Smooth muscle cell (in vitro differentiated cells): Measurements from ENCODE around the gene CYBC1. TPM values are rescaled to one million over a fixed set of nuclear protein-coding genes. Genes with fewer than 3 reads are reported as not detected.

Experiments used
- DNase-seq: peaks from one replicate; lab custom pipeline; 2025; ENCODE audit not compliant: unreplicated experiment; lab: John Stamatoyannopoulos, UW
- H2AFZ ChIP-seq: fragments of 200-600 bp; sonication (generic); 2 replicates; pipeline ENCODE4 v1.6.0; 2016; ENCODE audit warnings: antibody characterized with exemption, low read depth, mild to moderate bottlenecking
- H3F3A ChIP-seq: fragments of 200-600 bp; sonication (generic); 2 replicates; pipeline ENCODE4 v1.6.0; 2017; ENCODE audit warnings: antibody characterized with exemption, low read depth
- H3K27ac ChIP-seq: fragments of 200-600 bp; sonication (generic); 2 replicates; pipeline ENCODE4 v1.5.1; 2016; ENCODE audit warnings: low read depth, mild to moderate bottlenecking
- H3K27me3 ChIP-seq: fragments of 200-600 bp; sonication (generic); 2 replicates; pipeline ENCODE4 v1.6.1; 2016; ENCODE audit warnings: low read depth, mild to moderate bottlenecking
- H3K36me3 ChIP-seq: fragments of 200-600 bp; sonication (generic); 2 replicates; pipeline ENCODE4 v1.5.1; 2016; ENCODE audit warnings: low read depth
- H3K4me1 ChIP-seq: fragments of 200-600 bp; sonication (generic); 2 replicates; pipeline ENCODE4 v1.5.1; 2016; ENCODE audit warnings: low read depth
- H3K4me2 ChIP-seq: fragments of 200-600 bp; sonication (generic); 2 replicates; pipeline ENCODE4 v1.6.0; 2016; ENCODE audit warnings: mild to moderate bottlenecking
- H3K4me3 ChIP-seq: fragments of 200-600 bp; sonication (generic); 2 replicates; pipeline ENCODE4 v1.5.1; 2016; ENCODE audit warnings: mild to moderate bottlenecking
- H3K79me2 ChIP-seq: fragments of 200-600 bp; sonication (generic); 2 replicates; pipeline ENCODE4 v1.6.0; 2016; ENCODE audit warnings: low read depth, mild to moderate bottlenecking
- H3K9ac ChIP-seq: fragments of 200-600 bp; sonication (generic); 2 replicates; pipeline ENCODE4 v1.6.0; 2016; ENCODE audit warnings: low read depth
- H3K9me3 ChIP-seq: fragments of 200-600 bp; sonication (generic); replicated peaks from 2 replicates; pipeline ENCODE4 v1.5.1; 2016; ENCODE audit warnings: low read depth
- H4K20me1 ChIP-seq: fragments of 200-600 bp; sonication (generic); 2 replicates; pipeline ENCODE4 v1.6.0; 2016; ENCODE audit warnings: low read depth
- WGBS: methylation state at CpG from one replicate; pipeline ENCODE4 v1.1.7; 2016; ENCODE audit warnings: low lambda C conversion rate; 5-methylcytosine and 5-hydroxymethylcytosine counted together
- polyA plus RNA-seq: library from polyadenylated mRNA; unstranded; fragments of >200 nt; fragmentation: Nextera tagmentation; extraction: Ambion mirVana; gene quantifications from 2 replicates; pipeline ENCODE4 v1.2.1, GENCODE V29; 2016
- total RNA-seq: library from RNA; depleted of rRNA; stranded (reverse); fragments of >200 nt; gene quantifications from 2 replicates; pipeline ENCODE4 v1.2.3, GENCODE V29; 2014
- TF ChIP-seq, protein P1 (sequence below): fragments of 200-600 bp; sonication (generic); IDR thresholded peaks from 2 replicates; pipeline ENCODE4 v1.5.1; 2017; ENCODE audit warnings: borderline replicate concordance, mild to moderate bottlenecking, antibody characterized with exemption; ENCODE audit not compliant: insufficient read depth, poor library complexity, severe bottlenecking

CYBC1 gene
- 23.3 and 26.1 TPM in 2 replicates for total RNA-seq
- polyA plus RNA-seq, result 65.8 and 66.0 TPM in 2 replicates

DNA sequence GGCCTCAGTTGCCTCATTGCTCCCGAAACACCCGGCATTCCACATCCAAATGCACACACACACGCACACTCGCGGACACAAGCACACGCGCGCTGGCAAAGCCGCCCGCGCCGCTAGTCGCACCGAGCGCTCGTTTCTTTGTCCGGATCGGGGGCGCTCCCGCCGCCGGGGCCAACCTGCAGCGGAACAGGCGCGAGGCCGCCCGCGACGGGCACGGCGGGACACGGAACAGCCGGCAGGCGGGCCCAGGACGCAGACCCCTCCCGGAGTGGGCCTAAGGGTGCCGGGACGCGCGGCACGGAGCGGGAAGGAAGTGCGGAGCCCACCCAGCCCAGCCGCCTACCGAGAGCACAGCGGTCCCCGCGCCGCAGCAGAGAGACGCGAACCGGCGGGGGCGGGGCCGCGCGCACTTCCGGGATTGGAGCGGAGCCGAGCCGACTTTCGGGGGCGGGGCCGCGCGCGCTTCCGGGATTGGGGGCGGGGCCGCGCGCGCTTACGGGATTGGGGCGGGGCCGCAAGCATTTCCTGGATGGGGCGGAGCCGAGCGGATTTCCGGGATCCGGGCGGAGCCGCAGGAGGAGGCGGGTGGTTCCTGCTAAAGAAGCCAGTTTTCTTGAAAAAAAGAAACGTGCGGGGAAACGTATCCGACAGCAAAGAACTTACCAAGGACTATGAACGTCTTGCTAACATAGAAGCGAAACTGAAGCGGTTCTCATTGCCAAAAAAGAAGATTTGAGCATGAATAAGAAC lies at the start of gene CYBC1:
Gene CYBC1, minus strand, starts transcription at position 396 of the 750 bp plus-strand sequence. CDS start 1,498 bp downstream, outside the sequence.
- Histone ChIP-seq H3K9ac (peak within 1 kb of the TSS; percentile 76), H3K4me3 (peak within 1 kb of the TSS; percentile 97), H3K9me3 (no peaks in the 10 kb centered on the region), H3K79me2 (peaks cover 17% of the 10 kb centered on the region), H3K27ac (peak within 1 kb of the TSS; percentile 77), H2AFZ (peak within 1 kb of the TSS; percentile 91), H3K4me1 (peaks cover 15% of the 10 kb centered on the region), H3K4me2 (peak within 1 kb of the TSS; percentile 90), H4K20me1 (no peaks in the 10 kb centered on the region), H3F3A (no peaks in the 10 kb centered on the region), H3K27me3 (no peaks in the 10 kb centered on the region), H3K36me3 (no peaks in the 10 kb centered on the region)
- WGBS, result 2% methylated on average over 76 of the region's 91 CpGs
- peak; percentile 82 for DNase-seq
- TF ChIP-seq, protein P1, sequence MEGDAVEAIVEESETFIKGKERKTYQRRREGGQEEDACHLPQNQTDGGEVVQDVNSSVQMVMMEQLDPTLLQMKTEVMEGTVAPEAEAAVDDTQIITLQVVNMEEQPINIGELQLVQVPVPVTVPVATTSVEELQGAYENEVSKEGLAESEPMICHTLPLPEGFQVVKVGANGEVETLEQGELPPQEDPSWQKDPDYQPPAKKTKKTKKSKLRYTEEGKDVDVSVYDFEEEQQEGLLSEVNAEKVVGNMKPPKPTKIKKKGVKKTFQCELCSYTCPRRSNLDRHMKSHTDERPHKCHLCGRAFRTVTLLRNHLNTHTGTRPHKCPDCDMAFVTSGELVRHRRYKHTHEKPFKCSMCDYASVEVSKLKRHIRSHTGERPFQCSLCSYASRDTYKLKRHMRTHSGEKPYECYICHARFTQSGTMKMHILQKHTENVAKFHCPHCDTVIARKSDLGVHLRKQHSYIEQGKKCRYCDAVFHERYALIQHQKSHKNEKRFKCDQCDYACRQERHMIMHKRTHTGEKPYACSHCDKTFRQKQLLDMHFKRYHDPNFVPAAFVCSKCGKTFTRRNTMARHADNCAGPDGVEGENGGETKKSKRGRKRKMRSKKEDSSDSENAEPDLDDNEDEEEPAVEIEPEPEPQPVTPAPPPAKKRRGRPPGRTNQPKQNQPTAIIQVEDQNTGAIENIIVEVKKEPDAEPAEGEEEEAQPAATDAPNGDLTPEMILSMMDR, result no peak

- no peaks in the 10 kb centered on the region for H3K27me3 ChIP-seq
- H3K36me3 ChIP-seq, result no peaks in the 10 kb centered on the region
- H3K4me3 ChIP-seq, result peak overlapping the region; percentile 58
- H3K79me2 ChIP-seq, result no peaks in the 10 kb centered on the region
- peak overlapping the region; percentile 62 for H3K9ac ChIP-seq
- H3K4me1 ChIP-seq, result peaks cover 4% of the 10 kb centered on the region
- TF ChIP-seq, protein P1, result no peak
- DNase-seq, result peak; percentile 64
- peak overlapping the region; percentile 98 for H3K4me2 ChIP-seq
- H4K20me1 ChIP-seq, result peaks cover 5% of the 10 kb centered on the region
- peak overlapping the region; percentile 97 for H2AFZ ChIP-seq
- peak overlapping the region; percentile 66 for H3K27ac ChIP-seq
- H3F3A ChIP-seq, result peaks cover 4% of the 10 kb centered on the region
- H3K9me3 ChIP-seq, result no peaks in the 10 kb centered on the region
- 11% methylated on average over 49 of the region's 66 CpGs for WGBS
Measured at GRCh38 chr17:82497483-82498405, 47.2 kb upstream of the CYBC1 start.

DNA sequence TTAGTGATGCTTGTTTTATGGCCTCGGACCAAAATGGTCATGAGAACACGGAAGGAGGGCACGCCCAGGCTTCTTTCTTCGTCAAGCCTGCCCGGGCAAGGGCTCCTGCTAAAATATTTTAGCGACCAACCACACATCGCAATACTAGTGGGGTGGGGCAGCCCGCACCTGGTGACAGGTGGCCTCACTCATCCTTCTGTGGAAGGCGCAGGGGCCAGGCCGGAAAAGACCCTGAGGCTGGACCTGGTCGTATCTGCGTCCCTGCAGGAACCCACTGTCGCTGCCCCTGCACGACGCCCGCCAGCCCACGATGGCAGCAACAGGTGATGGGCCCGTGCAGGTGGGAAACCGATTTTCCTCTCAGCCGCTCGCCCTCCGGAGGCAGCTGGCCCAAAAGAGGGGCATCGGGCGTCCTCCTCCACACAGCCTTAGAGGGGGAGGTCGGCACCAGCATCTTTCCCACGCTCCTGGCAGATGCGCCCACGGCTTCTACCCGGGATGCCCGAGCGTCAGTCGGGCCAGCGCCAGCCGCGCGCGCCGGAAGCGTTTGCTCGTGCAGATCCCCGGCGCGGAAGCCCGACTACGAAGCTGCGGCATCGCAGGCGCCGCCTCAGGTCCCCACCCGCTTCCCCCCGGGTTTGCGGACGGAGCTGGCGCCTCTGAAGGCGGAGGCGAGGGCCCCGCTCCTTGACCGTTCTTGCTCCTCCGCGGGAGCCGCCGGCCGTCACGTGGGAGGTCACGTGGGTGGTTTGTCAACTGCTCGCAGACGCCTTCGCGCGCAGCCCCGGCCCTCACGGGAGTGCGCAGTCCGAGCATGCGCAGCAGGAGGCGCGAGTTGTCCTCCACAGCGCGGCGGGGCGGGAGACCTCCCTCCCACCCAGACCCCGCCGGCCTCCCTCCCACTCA lies 46.2 kb upstream of the CYBC1 start:
- no peak overlapping the region for H3K27ac ChIP-seq
- peak overlapping the region; percentile 73 for H2AFZ ChIP-seq
- no peaks in the 10 kb centered on the region for H3K27me3 ChIP-seq
- DNase-seq, result peak; percentile 92
- H3K9me3 ChIP-seq, result no peaks in the 10 kb centered on the region
- H4K20me1 ChIP-seq, result peaks cover 5% of the 10 kb centered on the region
- H3K4me2 ChIP-seq, result peak overlapping the region; percentile 98
- no peaks in the 10 kb centered on the region for H3K79me2 ChIP-seq
- H3K4me3 ChIP-seq, result peak overlapping the region; percentile 58
- peaks cover 4% of the 10 kb centered on the region for H3K4me1 ChIP-seq
- no peaks in the 10 kb centered on the region for H3K36me3 ChIP-seq
- H3F3A ChIP-seq, result peaks cover 4% of the 10 kb centered on the region
- 24% methylated on average over 74 of the region's 83 CpGs for WGBS
- peak overlapping the region; percentile 34 for H3K9ac ChIP-seq
- TF ChIP-seq, protein P1, result no peak
